GM12865 (cell line): ENCODE results near the gene SIK2.

Experiments
- DNase-seq: peaks from one replicate; pipeline ENCODE4 v3.0.0; 2010; ENCODE audit warnings: low read depth
- H3K4me3 ChIP-seq: 2 replicates; pipeline ENCODE4 v1.5.1; 2011; ENCODE audit warnings: mild to moderate bottlenecking, low read depth, low read length, control low read depth
- CTCF ChIP-seq: IDR thresholded peaks from 2 replicates; pipeline ENCODE4 v1.5.1; 2011; ENCODE audit warnings: low read length, control low read depth, low read depth, inconsistent platforms; ENCODE audit not compliant: insufficient read depth; ENCODE audit errors: missing control alignments

SIK2 gene

GRCh38 chr11:111688013-111688412 is 85.8 kb downstream of the SIK2 start:
- DNase-seq: no peak
- H3K4me3 ChIP-seq: no peak overlapping the region
- TF ChIP-seq CTCF: no peak

- DNase-seq: no peak
- no peak for TF ChIP-seq CTCF
Observed at GRCh38 chr11:111691176-111691575, 88.9 kb downstream of the SIK2 start.

GRCh38 chr11:111691741-111692140 is 89.5 kb downstream of the SIK2 start:
- TF ChIP-seq CTCF: no peak
- DNase-seq: no peak

More at GRCh38 chr11:111691176-111691575, 88.9 kb downstream of the SIK2 start:
- no peak overlapping the region for H3K4me3 ChIP-seq

GRCh38 chr11:111693224-111693937 is 91.1 kb downstream of the SIK2 start:
- DNase-seq: no peak
- no peak overlapping the region for H3K4me3 ChIP-seq
- TF ChIP-seq CTCF: no peak

More at GRCh38 chr11:111691741-111692140, 89.5 kb downstream of the SIK2 start:
- no peak overlapping the region for H3K4me3 ChIP-seq

GRCh38 chr11:111694851-111695250 is 92.6 kb downstream of the SIK2 start:
- no peak for TF ChIP-seq CTCF
- no peak for DNase-seq

GRCh38 chr11:111696556-111696955 is 94.3 kb downstream of the SIK2 start:
- H3K4me3 ChIP-seq: no peak overlapping the region
- no peak for TF ChIP-seq CTCF
- no peak for DNase-seq

More at GRCh38 chr11:111694851-111695250, 92.6 kb downstream of the SIK2 start:
- H3K4me3 ChIP-seq: no peak overlapping the region

GRCh38 chr11:111697933-111698371 is 95.7 kb downstream of the SIK2 start:
- no peak overlapping the region for H3K4me3 ChIP-seq
- no peak for TF ChIP-seq CTCF
- peak; percentile 21 for DNase-seq
